ENCODE data around the gene CYP4F3. TPM values are rescaled to one million over a fixed set of nuclear protein-coding genes. Genes with fewer than 3 reads are reported as not detected.

Gene CYP4F3
- total RNA-seq, 4 donors from 2014 or later = 0.05 to 0.93 (median 0.68) TPM; not detected in 1

- DNase-seq (no peak), ATAC-seq (no peak)
- Histone ChIP-seq H3K27ac (no peak overlapping the region), H3K4me1 (no peaks in the 10 kb centered on the region), H3K9me3 (no peaks in the 10 kb centered on the region), H3K36me3 (no peaks in the 10 kb centered on the region), H3K27me3 (no peaks in the 10 kb centered on the region), H3K4me3 (no peak overlapping the region)
- TF ChIP-seq POLR2A (IDR thresholded peaks at IDR 0.05) (no peak), CTCF (IDR thresholded peaks at IDR 0.05 in 4 of 5, conservative IDR thresholded peaks at IDR 0.05 in 1 of 5) (no peak)
- in situ Hi-C loops (cut with MboI; ENCODE audit: low sequenced_read_pairs in 4 of 4) (loop anchor here in 1 of 4 donors (25.0 kb wide), 1 partner anchor 547 kb away; the partner anchor contains the start of gene CIB3), intact Hi-C loops (cut with DNase I; ENCODE audit: low total_unique reads) (no loop called here)
Observed at GRCh38 chr19:15615526-15615925, 25.2 kb upstream of the CYP4F3 start.

- in situ Hi-C loops (cut with MboI; ENCODE audit: low sequenced_read_pairs in 4 of 4) (loop anchor here in 1 of 4 donors (25.0 kb wide), 1 partner anchor 546 kb away; the partner anchor contains the start of gene CIB3), intact Hi-C loops (cut with DNase I; ENCODE audit: low total_unique reads) (no loop called here)
- no peak for DNase-seq
- Histone ChIP-seq H3K4me1 (no peaks in the 10 kb centered on the region), H3K9me3 (no peaks in the 10 kb centered on the region), H3K4me3 (no peak overlapping the region), H3K27me3 (no peaks in the 10 kb centered on the region), H3K36me3 (no peaks in the 10 kb centered on the region), H3K27ac (no peak overlapping the region)
- TF ChIP-seq POLR2A (IDR thresholded peaks at IDR 0.05) (no peak), CTCF (IDR thresholded peaks at IDR 0.05 in 4 of 5, conservative IDR thresholded peaks at IDR 0.05 in 1 of 5) (no peak)
- no peak for ATAC-seq
Observed at GRCh38 chr19:15616183-15616582, 24.5 kb upstream of the CYP4F3 start.

GRCh38 chr19:15616627-15617270, 23.9 kb upstream of the CYP4F3 start:
- no peak for DNase-seq
- intact Hi-C loops (cut with DNase I; ENCODE audit: low total_unique reads) (no loop called here), in situ Hi-C loops (cut with MboI; ENCODE audit: low sequenced_read_pairs in 4 of 4) (loop anchor here in 1 of 4 donors (25.0 kb wide), 1 partner anchor 546 kb away; the partner anchor contains the start of gene CIB3)
- no peak for ATAC-seq
- H3K4me1 ChIP-seq = no peaks in the 10 kb centered on the region
- H3K27me3 ChIP-seq = no peaks in the 10 kb centered on the region
- H3K27ac ChIP-seq = no peak overlapping the region
- H3K4me3 ChIP-seq = no peak overlapping the region
- no peak for TF ChIP-seq POLR2A (IDR thresholded peaks at IDR 0.05)
- no peak for TF ChIP-seq CTCF (IDR thresholded peaks at IDR 0.05 in 4 of 5, conservative IDR thresholded peaks at IDR 0.05 in 1 of 5)
- no peaks in the 10 kb centered on the region for H3K9me3 ChIP-seq
- H3K36me3 ChIP-seq = no peaks in the 10 kb centered on the region

GRCh38 chr19:15618321-15618720, 22.4 kb upstream of the CYP4F3 start:
- intact Hi-C loops (cut with DNase I; ENCODE audit: low total_unique reads) (no loop called here), in situ Hi-C loops (cut with MboI; ENCODE audit: low sequenced_read_pairs in 4 of 4) (loop anchor here in 1 of 4 donors (25.0 kb wide), 1 partner anchor 544 kb away; the partner anchor contains the start of gene CIB3)
- no peak overlapping the region for H3K27ac ChIP-seq
- no peak for ATAC-seq
- no peaks in the 10 kb centered on the region for H3K4me1 ChIP-seq
- no peaks in the 10 kb centered on the region for H3K9me3 ChIP-seq
- H3K36me3 ChIP-seq = no peaks in the 10 kb centered on the region
- no peak for TF ChIP-seq POLR2A (IDR thresholded peaks at IDR 0.05)
- TF ChIP-seq CTCF (IDR thresholded peaks at IDR 0.05 in 4 of 5, conservative IDR thresholded peaks at IDR 0.05 in 1 of 5) = no peak
- no peaks in the 10 kb centered on the region for H3K27me3 ChIP-seq
- no peak overlapping the region for H3K4me3 ChIP-seq
- DNase-seq = no peak
